Fibroblast of lung (primary cell): ENCODE data around the gene TMEM40.

ENCODE experiments used
- CTCF ChIP-seq, 2 donors: IDR thresholded peaks in 1 of 2; conservative IDR thresholded peaks in 1 of 2; 1 replicate in 1 of 2; 2 replicates in 1 of 2; pipeline ENCODE4 v1.5.1; 2011 to 2012; ENCODE audit warnings: low read length in 2 of 2, control low read depth in 1 of 2, inconsistent platforms in 1 of 2, low read depth in 1 of 2, mild to moderate bottlenecking in 1 of 2
- EZH2 ChIP-seq: IDR thresholded peaks from 2 replicates; pipeline ENCODE4 v1.5.1; 2012; ENCODE audit warnings: low read length, control low read depth, mild to moderate bottlenecking; ENCODE audit errors: missing control alignments

DNA sequence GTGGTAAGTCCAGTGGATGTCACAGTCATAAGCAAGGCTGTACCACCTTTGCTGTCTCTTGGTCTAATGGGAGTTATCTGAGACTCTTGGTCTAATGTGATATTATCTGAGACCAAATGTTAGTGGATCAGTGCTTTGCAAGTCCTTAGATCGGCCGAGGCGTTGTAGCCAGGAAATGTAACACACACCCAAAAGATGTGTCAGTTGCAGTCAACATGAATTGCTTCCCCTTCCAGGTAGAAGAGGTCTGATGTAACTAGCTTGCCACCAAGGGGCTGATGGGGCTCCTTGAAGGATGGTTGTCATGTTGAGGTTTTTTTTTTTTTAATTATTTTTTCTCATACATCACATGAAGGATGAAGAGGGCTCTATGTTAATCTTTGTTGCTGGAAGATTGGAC is 49.7 kb downstream of the TMEM40 start:
- TF ChIP-seq EZH2 = no peak
- TF ChIP-seq CTCF (conservative IDR thresholded peaks at IDR 0.05 in 1 of 2, IDR thresholded peaks at IDR 0.05 in 1 of 2; ENCODE audit: low read depth in 1 of 2, low read length in 2 of 2) = no peak
